22Rv1 (cell line): ENCODE measurements around the gene LGALS13.

ENCODE experiments used
- H3K27ac ChIP-seq: fragments of 450-650 bp; 2 replicates; pipeline ENCODE4 v1.5.1; 2017
- CTCF ChIP-seq: fragments of 450-650 bp; IDR thresholded peaks from 2 replicates; pipeline ENCODE4 v1.5.1; 2017; ENCODE audit warnings: mild to moderate bottlenecking
- ZFX ChIP-seq: fragments of 450-650 bp; IDR thresholded peaks from 2 replicates; pipeline ENCODE4 v1.6.1; 2017; ENCODE audit warnings: antibody characterized with exemption, borderline replicate concordance

The LGALS13 gene

GRCh38 chr19:39645800-39646411 lies 43.6 kb downstream of the LGALS13 start:
- TF ChIP-seq ZFX (no peak), CTCF (no peak)
- H3K27ac ChIP-seq: no peak overlapping the region

- TF ChIP-seq CTCF: no peak
- no peak for TF ChIP-seq ZFX
- no peak overlapping the region for H3K27ac ChIP-seq
These were observed 45.6 kb downstream of the LGALS13 start for GRCh38 chr19:39647918-39648317.

GRCh38 chr19:39655613-39656012 lies 53.3 kb downstream of the LGALS13 start, which contains the start of gene LGALS16:
LGALS16 (plus strand) TSS chr19:39655913; CDS start chr19:39655962, 49 bp downstream.
- TF ChIP-seq CTCF (no peak), ZFX (no peak)
- H3K27ac ChIP-seq: no peak within 1 kb of the TSS
